ENCODE results near the gene SERF2. TPM values are rescaled to one million over a fixed set of nuclear protein-coding genes. Genes with fewer than 3 reads are reported as not detected.

SERF2 gene
- total RNA-seq, 1 donor from 2014 or later, result 805 TPM

GRCh38 chr15:43794269-43795037, 2.3 kb downstream of the SERF2 start:
- DNase-seq (ENCODE audit: extremely low spot score, unreplicated experiment), result no peak
- Mint-ChIP-seq H3K27me3 (no peaks in the 10 kb centered on the region), H3K4me1 (ENCODE audit: unreplicated experiment) (peaks cover 41% of the 10 kb centered on the region), H3K9me3 (no peaks in the 10 kb centered on the region), H3K27ac (peak overlapping the region; percentile 97), H3K4me3 (peak overlapping the region; percentile 96), H3K36me3 (peaks cover 45% of the 10 kb centered on the region)
- TF ChIP-seq, protein P1, sequence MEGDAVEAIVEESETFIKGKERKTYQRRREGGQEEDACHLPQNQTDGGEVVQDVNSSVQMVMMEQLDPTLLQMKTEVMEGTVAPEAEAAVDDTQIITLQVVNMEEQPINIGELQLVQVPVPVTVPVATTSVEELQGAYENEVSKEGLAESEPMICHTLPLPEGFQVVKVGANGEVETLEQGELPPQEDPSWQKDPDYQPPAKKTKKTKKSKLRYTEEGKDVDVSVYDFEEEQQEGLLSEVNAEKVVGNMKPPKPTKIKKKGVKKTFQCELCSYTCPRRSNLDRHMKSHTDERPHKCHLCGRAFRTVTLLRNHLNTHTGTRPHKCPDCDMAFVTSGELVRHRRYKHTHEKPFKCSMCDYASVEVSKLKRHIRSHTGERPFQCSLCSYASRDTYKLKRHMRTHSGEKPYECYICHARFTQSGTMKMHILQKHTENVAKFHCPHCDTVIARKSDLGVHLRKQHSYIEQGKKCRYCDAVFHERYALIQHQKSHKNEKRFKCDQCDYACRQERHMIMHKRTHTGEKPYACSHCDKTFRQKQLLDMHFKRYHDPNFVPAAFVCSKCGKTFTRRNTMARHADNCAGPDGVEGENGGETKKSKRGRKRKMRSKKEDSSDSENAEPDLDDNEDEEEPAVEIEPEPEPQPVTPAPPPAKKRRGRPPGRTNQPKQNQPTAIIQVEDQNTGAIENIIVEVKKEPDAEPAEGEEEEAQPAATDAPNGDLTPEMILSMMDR (conservative IDR thresholded peaks at IDR 0.05), result no peak

GRCh38 chr15:43795197-43795596, 3.1 kb downstream of the SERF2 start:
- Mint-ChIP-seq H3K27me3 (no peaks in the 10 kb centered on the region), H3K4me3 (peak overlapping the region; percentile 96), H3K4me1 (ENCODE audit: unreplicated experiment) (peaks cover 48% of the 10 kb centered on the region), H3K36me3 (peaks cover 51% of the 10 kb centered on the region), H3K27ac (peak overlapping the region; percentile 39), H3K9me3 (no peaks in the 10 kb centered on the region)
- DNase-seq (ENCODE audit: extremely low spot score, unreplicated experiment), result no peak
- TF ChIP-seq, protein P1 (conservative IDR thresholded peaks at IDR 0.05), result no peak

DNA sequence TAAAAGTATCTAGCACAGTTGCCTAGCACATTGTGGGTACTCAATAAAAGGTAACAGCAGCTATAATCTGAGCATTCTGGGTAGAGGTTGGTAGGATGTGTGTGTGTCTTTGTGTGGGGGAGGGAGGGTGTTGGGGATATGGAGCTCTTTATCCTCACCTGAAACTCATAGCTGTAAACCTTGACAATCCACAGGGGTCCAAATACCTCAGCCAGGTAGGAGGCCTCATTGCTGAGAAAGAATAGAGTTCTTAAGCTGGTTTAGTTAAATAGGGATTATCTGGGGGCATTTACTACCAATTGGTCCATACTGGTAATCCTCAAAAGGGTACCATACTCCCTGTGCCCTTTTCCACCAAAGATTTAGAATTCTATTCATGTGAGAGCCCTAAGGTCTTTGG, 3.9 kb downstream of the SERF2 start:
- Mint-ChIP-seq H3K4me1 (ENCODE audit: unreplicated experiment) (peaks cover 53% of the 10 kb centered on the region), H3K27me3 (no peaks in the 10 kb centered on the region), H3K9me3 (no peaks in the 10 kb centered on the region), H3K4me3 (peak overlapping the region; percentile 96), H3K27ac (peak overlapping the region; percentile 68), H3K36me3 (peaks cover 56% of the 10 kb centered on the region)
- TF ChIP-seq, protein P1 (conservative IDR thresholded peaks at IDR 0.05), result no peak
- DNase-seq (ENCODE audit: extremely low spot score, unreplicated experiment), result no peak

DNA sequence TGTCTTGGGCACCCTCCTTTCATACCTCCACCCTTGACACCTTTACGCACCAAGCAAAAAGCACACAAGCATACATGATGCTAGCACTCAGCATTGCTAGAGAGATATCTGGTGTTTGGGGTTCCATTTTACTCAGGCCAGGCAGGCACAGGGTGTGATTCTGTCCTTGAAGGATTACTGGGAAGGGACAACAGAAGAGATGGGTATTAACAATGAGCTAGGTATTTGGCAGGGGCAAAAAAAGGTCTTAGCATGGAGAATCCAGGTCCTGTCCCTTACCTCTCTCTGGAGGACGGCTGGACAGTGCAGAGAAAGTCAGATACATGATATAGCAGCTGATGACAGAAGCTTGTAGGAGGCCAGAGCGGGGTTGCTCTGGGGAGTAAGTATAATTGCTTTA, 4.4 kb downstream of the SERF2 start:
- no peak for DNase-seq (ENCODE audit: extremely low spot score, unreplicated experiment)
- Mint-ChIP-seq H3K36me3 (peaks cover 56% of the 10 kb centered on the region), H3K27me3 (no peaks in the 10 kb centered on the region), H3K4me3 (peak overlapping the region; percentile 49), H3K27ac (peak overlapping the region; percentile 68), H3K9me3 (no peaks in the 10 kb centered on the region), H3K4me1 (ENCODE audit: unreplicated experiment) (peaks cover 59% of the 10 kb centered on the region)
- TF ChIP-seq, protein P1 (conservative IDR thresholded peaks at IDR 0.05), result no peak

- Mint-ChIP-seq H3K9me3 (no peaks in the 10 kb centered on the region), H3K27ac (peak overlapping the region; percentile 92), H3K4me3 (peak overlapping the region; percentile 66), H3K27me3 (no peaks in the 10 kb centered on the region), H3K36me3 (peaks cover 49% of the 10 kb centered on the region), H3K4me1 (ENCODE audit: unreplicated experiment) (peaks cover 51% of the 10 kb centered on the region)
- no peak for DNase-seq (ENCODE audit: extremely low spot score, unreplicated experiment)
- TF ChIP-seq, protein P1 (conservative IDR thresholded peaks at IDR 0.05), result no peak
These were observed 7.3 kb downstream of the SERF2 start for GRCh38 chr15:43799209-43799944.
